Measurements from ENCODE around the gene ATP13A1. TPM values are rescaled to one million over a fixed set of nuclear protein-coding genes. Genes with fewer than 3 reads are reported as not detected.

The ATP13A1 gene
- total and polyA plus RNA-seq, 2 of the 8 experiments (the other 6 are each of a cell fraction or from before 2014, with no cell fraction given) = 33.0 to 64.2 TPM

DNA sequence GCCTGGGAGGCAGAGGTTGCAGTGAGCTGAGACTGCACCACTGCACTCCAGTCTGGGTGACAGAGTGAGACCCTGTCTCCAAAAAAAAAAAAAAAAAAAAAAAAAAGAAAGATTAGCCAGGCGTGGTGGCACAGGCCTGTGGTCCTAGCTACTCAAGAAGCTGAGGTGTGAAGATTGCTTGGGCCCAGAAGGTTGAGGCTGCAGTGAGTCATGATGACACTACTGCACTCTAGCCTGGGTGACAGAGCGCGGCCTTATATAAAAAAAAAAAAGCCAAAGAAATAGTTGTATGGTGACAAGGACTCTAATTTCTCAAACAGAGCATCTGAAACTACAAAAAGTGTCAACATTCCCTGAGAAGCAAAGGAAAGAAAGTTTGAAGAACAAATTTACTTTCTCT lies 48.4 kb downstream of the ATP13A1 start (continued):
- TF ChIP-seq BRCA1 (IDR thresholded peaks at IDR 0.05; ENCODE audit: low read depth, low read length) (no peak), JUN (IDR thresholded peaks at IDR 0.05; ENCODE audit: low read depth, low read length) (no peak), BACH1 (IDR thresholded peaks at IDR 0.05; ENCODE audit: low read length) (no peak), CHD2 (IDR thresholded peaks at IDR 0.05; ENCODE audit: low read length) (no peak), CREB1 (IDR thresholded peaks at IDR 0.05) (no peak), SP4 (IDR thresholded peaks at IDR 0.05; ENCODE audit: low read length) (no peak), KDM1A (IDR thresholded peaks at IDR 0.05; ENCODE audit: borderline replicate concordance, low read length) (no peak), RBBP5 (IDR thresholded peaks at IDR 0.05; ENCODE audit: borderline replicate concordance, low read depth, low read length) (no peak)
- TF ChIP-seq, protein P1, sequence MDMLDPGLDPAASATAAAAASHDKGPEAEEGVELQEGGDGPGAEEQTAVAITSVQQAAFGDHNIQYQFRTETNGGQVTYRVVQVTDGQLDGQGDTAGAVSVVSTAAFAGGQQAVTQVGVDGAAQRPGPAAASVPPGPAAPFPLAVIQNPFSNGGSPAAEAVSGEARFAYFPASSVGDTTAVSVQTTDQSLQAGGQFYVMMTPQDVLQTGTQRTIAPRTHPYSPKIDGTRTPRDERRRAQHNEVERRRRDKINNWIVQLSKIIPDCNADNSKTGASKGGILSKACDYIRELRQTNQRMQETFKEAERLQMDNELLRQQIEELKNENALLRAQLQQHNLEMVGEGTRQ (IDR thresholded peaks at IDR 0.05; ENCODE audit: low read length) = no peak
